Inflammatory macrophage treated with lipopolysaccharide for 4 hours (primary cell): Measurements from ENCODE around the gene POLR3E.
"Not testable (repeated sequence)": the region's sequence is repeated elsewhere in the genome, so short reads cannot be mapped to it uniquely, and the experiment has no call there.

Experiments used
- DNase-seq: peaks from one replicate; pipeline ENCODE4 v3.0.0-alpha.2; 2020

POLR3E gene

GRCh38 chr16:22293137-22294106 is 3.8 kb upstream of the POLR3E start:
- no peak for DNase-seq

DNA sequence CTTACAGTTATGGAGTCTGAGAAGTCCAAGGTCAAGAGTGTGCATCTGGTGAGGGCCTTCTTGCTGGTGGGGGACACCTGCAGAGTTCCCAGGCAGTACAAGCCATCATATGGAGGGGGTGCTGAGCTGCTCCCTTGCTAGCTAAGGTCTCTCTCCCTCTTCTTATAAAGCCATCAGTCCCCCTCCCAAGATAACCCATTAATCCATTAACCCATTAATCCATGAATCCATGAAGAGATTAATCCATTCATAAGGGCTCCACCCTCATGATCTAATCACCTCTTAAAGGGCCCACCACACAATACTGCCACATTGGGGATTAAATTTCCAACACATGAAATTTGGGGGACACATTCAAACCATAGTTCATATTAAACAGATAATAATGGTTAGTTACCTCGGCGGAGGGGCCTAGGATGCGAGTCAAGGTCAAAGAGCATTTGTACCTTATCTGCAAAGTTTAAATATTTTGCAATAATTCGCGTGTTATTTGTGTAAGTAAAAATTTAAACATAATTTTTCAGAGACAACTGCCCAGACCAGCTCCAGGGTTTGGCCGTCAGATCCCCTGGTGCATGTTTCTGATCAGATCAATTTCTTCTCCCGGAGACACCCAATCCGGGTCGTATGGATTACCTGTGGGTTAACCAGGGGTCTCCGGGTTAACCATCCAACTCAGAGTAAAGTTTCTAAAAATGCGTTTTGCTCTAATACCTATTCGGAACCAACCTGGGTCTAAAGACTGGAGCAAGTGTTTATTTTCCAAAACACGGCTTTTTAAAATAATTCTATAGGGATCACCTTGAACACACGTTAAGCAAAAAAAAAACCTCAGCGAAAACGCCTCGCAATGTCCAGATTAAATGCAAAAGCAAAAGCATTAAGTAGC is 740 bp upstream of the POLR3E start:
- no peak for DNase-seq

- peak; percentile 91 for DNase-seq
These were observed 893 bp downstream of the POLR3E start for GRCh38 chr16:22297871-22298733.

DNA sequence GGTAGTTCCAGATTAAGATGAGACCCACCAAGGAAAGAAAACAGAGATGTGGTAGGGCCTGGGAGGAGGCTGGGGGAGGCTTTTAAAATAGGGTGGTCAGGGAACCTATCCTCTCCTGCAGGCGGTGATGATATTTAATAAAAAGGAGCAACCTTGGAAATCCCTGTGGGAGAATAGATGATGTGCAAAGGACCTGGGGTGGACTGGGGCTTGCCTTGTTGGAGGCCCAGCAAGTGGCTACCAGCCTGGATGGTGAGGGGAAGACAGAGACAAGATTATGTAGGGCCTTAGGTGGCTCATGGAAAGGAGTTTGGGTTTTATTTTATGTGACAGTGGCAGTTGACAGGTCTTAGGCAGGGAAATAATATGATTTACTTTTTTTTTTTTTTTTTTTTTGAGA is 1.8 kb downstream of the POLR3E start:
- no peak for DNase-seq

DNA sequence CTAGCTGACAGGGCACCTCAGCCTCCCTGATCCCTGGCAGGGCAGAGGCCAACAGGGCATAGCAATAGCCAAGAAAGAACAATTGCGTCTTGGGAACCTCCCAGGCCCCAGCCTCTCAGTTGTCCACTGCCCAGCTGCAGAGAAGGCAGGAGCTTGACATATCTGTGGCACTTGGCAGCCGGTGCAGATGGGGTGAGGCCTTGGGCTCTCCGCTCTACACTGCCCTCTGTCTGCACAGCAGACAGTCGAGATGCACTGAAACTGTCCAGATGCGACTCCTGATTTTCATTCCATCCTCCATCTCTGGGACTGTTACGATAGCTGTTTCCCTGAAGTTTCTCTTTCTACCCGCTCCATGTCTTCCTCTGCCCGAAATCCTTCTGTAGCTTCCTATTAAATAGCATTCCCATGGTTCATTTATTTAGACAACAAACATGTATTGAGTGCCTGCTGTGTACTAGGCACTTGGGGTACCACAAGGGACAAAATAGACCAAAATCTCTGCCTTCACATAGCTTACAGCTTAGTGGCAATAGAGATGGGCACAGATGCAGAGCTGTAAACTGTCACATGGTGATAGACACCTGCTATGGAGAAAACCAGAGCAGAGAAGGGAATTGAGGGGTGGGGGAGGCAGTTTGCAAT is 3.3 kb downstream of the POLR3E start:
- peak; percentile 41 for DNase-seq

DNA sequence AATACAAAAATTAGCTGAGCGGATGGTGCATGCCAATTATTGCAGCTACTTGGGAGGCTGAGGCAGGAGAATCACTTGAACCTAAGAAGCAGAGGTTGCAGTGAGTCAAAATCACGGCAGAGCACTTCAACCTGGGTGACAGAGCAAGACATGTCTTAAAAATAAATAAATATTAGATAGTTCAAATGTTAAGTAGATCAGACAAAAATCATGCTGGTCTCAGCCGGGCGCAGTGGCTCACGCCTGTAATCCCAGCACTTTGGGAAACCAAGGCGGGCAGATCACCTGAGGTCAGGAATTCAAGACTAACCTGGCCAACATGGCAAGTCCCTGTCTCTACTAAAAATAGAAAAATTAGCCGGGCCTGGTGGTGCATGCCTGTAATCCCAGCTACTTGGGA is 4.2 kb downstream of the POLR3E start:
- not testable (repeated sequence) for DNase-seq

GRCh38 chr16:22302776-22303363 is 5.7 kb downstream of the POLR3E start:
- no peak for DNase-seq

DNA sequence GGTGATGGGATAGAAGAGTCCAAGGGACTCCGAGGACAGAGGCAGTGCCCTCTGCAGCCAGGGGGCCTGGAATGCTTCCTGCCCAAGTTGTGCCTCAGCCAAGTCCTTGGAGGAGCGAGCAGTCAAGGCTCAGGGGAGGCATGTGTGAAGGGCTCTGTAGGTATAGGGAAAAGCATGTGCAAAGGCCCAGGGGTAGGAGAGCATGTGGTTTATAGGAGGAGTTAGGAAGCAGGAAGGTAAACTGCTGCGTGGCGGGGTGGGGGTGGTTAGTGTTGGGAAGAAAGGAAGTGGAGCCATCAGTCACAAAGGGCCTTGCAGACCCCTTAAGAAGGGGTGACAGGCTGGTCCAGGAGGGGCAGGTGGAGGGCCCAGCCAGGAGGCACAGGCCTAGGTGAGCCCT is 7.2 kb downstream of the POLR3E start:
- no peak for DNase-seq

GRCh38 chr16:22306788-22307187 is 9.6 kb downstream of the POLR3E start:
- no peak for DNase-seq

GRCh38 chr16:22307838-22308237 is 10.6 kb downstream of the POLR3E start:
- DNase-seq, result no peak

DNA sequence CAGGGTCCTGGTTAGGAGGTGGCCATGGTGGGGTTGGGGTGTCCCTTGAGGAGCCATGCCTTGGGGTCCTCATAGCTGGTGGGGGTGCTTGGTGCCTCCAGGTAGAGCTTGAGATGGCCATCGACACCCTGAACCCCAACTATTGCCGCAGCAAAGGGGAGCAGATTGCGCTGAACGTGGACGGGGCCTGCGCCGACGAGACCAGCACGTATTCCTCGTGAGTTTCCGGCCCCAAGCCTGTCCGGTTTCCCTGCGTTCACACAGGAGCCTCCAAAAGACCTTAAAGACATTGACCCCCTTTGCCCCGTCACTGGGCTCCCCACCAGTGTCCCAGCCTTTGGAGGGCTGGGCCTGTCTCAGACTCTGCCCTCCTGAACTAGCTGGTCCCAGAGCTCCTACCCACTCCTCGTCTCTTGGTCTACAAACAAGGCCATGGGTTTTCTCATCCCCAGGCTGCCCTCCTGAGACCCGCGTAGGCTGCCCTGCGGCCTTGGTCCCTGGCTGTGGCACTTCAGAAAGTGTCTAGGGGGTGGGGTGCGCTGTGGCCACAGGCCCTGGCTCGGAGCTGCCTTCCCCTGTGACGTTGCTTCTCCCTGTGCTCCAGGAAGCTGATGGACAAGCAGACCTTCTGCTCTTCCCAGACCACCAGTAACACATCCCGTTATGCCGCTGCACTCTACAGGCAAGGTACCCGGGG is 11.8 kb downstream of the POLR3E start:
- DNase-seq, result no peak

DNA sequence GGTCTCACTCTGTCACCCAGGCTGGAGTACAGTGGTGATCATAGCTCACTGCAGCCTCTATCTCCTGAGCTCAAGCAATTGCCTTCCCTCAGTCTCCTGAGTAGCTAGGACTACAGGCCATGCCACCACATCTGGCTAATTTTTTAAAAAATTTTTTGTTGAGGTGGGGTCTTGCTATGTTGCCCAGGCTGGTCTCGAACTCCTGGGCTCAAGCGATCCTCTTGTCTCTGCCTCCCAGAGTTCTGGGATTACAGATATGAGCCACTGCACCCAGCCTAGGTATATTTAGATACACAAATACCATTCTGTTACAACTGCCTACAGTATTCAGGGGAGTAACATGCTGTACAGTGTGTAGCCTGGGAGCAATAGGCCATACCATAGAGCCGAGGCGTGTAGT is 14.3 kb downstream of the POLR3E start:
- no peak for DNase-seq

DNA sequence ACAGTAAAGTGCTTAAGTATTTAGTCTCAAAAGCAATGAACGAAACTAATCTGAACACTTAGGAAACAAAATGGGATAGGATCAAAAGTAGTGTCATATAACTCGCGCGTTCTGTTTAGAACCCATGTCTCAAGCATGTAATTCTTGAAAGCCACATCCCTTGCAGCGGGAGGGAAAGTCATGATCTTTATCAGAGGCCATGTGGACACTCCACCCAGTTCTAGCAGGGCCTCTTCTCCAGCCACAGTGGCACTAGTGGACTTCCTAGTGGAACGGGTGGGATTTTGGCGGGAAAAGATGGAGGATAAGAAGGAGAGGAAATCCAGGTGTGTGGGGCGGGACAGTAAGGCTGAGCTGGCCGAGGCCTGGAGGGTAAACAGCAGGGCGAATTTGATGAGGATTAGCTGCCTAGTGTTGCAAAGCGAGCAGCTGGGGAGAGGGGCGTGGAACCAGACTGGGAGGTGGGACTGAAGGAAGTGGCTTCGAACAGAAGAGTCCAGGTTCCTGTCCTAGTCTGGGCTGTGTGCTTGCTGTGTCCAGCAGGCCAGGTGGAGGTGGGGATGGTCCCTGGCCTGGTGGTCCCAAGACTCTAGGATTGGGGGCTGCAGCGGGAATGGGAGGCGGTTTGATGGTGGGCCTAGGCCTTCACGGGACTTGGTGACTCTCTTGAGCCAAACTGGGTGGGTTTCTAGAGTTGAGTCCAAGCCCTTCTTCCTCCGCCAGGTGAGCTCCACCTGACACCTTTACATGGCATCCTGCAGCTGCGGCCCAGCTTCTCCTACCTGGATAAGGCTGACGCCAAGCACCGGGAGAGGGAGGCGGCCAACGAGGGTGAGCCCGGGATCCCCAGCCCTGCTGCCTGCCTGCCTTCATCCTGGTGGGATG is 15.9 kb downstream of the POLR3E start:
- no peak for DNase-seq

DNA sequence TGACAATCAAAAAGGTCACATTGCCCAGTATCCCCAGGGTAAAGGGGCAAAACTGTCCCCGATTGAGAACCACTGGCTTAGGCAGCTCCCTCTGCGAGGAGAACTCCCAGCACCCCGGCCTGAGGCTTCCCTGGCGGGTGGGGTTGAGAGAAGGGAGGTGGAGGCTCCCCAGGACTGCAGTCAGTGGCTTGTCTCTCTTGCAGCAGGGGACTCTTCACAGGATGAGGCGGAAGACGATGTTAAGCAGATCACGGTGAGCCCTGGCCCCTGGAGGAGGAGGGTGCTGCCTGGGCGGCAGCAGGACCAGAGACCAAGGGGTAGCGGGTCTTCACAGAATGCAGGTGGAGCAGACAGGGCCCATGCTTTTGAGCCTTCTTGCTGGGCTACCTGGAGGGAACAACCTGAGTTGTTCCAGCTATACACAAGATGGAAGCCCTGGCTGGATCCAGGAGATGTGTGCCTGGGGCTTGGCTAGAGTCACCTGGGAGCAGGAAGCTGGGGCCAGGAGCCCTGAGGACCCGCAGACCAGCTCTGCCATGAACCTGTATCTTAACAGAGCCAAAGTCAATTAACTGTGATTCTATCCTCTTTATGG is 16.8 kb downstream of the POLR3E start:
- DNase-seq, result no peak

- no peak for DNase-seq
These were observed 17.7 kb downstream of the POLR3E start for GRCh38 chr16:22314661-22315626.

GRCh38 chr16:22315979-22316378 is 18.8 kb downstream of the POLR3E start:
- DNase-seq, result no peak

GRCh38 chr16:22316411-22316811 is 19.2 kb downstream of the POLR3E start:
- no peak for DNase-seq

DNA sequence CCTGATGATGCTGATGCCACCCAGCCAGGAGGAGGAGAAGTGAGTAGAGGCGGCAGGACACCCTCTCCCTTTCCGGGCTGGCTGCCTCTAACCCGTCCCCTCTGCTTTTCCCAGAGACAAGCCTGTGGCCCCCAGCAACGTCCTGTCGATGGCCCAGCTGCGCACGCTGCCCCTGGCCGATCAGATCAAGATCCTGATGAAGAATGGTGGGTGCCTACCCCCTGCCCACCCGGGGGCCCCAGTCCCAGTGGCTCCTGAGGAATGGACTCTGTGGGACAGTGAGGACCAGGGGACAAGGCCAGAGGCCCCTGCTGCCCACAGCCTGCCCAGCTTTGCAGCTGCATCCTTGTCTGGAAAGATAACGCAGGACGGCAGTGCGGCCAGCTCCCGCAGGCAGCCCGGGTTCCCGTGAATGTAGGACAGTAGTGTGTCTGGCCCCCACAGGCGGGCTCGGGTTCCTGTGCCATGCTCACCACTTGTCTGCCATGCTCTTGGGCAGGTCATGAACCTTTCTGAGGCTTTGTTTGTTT is 19.9 kb downstream of the POLR3E start:
- DNase-seq, result no peak
